GM21526 (cell line): ENCODE results near the gene SPEF1.

ENCODE experiments used
- ATAC-seq: cut with Tn5 transposase; IDR thresholded peaks from one replicate; pipeline ENCODE4 v1.9.1; 2021; ENCODE audit warnings: moderate library complexity; ENCODE audit not compliant: unreplicated experiment, low FRiP score

SPEF1 gene

DNA sequence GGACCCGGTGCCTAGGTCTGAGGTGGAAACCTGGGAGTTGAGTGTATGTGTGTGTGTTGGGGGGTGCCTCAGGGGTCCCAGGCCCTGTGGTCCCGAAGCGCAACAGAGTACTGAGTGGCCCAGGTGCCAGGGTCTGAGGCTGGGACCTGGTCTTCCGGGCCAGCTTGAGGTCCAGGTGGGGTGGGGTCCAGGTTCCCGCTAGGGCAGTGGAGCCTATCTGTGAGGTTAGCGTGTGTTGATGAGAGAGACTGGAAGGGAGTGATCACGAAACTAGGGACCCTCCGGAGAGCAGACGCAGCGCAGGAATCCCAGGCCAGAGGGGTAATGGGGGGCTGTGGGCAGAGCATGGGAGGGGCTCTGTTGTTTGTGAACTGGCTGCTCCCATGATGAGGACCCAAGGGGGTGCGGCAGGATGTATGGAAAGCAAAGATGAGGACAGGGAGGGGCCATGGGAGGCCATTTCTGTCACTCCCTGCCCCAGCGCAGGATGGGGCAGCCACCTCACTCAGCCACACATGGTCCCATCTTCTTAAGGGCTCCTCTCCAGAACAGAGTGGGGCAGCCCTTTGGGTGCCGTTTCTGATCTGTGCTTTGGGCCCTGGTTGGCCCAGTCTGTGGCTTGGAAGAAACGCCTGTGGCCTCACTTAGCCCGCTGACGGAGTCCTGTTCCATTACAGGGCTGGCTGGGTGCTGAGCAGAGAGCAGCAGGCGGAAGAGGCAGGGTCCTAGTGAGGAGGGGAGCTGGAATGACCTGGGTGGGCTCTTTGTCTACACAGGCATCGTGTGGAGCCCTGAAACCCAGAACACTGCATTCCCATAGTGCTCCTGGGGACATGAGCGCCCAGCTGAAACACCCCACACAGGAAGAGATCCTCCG is 47.9 kb downstream of the SPEF1 start:
- ATAC-seq = no peak

DNA sequence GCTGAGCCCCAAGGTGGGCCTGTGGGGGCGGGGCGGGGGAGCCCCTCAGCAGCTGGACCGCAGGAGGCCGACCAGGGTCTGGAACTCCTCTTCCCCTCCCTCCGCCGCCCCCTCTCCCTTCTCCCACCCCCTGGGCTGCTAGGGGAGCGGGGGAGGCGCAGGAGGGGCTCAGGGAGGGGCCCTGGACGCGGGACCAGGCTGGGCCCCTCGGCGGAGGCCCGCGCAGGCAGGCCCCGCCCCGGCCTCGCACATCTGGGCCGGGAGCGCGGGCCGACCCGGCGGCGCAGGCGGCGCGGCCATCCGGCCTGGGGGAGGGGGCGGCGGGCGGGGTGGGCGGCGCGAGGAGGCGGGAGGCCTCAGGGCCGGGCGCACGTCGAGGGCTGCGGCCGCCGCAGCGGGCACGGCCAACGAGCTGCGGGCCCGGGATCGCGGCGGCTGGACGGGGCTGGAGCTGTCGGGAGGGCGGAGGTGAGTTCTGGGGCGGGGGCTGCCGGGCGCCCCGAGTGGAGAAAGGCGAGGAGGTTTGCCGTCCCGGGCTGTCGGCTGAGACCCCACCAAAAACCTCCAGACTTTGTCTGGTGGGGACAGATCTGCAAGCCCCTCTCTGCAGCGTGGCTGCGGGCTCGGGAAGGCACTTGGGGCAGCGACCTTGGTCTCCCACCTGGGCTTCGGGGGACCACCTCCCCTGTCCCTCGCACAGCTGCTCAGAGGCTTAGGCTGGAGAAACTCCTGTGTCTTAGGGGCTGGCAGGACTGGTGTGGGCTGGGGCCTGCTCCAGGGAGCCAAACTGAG is 48.7 kb downstream of the SPEF1 start, which contains the start of gene HSPA12B:
Gene HSPA12B (plus strand): TSS at position 359 of the 792 bp plus-strand sequence. CDS start 5,990 bp downstream, outside the sequence.
- ATAC-seq = no peak

DNA sequence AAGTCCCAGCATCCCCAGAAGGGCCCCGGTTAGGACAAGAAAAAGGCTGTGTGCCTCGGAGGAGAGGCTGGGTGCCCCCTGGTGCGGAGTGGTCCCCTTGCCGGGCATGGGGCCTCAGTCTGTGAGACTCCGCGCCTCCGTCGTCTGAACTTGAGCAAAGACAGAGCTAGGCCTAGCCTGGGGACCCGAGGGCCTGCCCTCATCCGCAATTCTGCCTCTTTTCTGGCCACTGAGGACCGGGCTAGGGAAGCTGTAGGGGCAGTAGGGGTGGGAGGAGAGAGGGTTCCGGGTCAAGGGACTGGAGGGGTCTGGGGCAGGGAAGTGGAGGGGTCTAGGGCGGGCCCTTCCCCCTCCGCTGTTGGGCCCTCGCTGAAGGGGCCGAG is 49.3 kb downstream of the SPEF1 start:
- no peak for ATAC-seq

DNA sequence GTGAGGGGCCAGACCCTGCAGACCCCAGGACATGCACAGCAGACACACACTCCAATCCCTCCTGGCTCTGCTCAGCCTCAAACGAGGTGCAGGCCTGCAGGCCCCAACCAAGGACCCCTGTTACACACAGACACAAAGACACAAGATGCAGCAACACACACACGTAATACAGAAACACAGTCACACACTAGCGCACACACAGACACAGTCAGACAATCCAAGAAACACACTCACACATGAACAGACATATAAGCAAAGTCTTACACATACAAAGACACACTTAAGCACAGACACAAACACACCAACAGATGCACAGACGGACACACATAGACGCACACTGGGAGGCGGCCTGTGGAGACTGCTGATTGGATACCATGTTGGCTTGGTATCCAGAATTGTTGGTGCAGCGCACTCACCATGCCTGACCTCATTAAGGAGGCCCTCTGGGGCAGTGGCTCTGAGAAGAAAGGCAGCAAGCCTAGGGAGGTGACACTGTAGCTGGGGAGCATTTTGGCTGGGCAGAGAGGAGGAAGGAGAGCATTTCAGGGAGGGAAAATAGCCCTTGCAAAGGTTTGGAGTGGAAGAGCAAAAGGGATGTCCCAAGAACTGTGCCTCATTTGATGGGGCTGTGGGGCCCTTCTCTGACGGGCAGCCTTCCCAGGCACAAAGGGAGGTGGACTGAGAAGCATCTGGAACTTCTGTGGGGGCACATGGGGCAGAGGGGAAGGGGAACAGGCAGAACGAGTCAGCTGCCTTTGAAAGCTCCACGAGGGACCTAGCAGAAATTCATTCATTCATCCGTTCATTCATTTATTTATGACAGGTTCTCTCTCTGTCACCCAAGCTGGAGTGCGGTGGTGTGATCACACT is 50.2 kb downstream of the SPEF1 start:
- no peak for ATAC-seq

DNA sequence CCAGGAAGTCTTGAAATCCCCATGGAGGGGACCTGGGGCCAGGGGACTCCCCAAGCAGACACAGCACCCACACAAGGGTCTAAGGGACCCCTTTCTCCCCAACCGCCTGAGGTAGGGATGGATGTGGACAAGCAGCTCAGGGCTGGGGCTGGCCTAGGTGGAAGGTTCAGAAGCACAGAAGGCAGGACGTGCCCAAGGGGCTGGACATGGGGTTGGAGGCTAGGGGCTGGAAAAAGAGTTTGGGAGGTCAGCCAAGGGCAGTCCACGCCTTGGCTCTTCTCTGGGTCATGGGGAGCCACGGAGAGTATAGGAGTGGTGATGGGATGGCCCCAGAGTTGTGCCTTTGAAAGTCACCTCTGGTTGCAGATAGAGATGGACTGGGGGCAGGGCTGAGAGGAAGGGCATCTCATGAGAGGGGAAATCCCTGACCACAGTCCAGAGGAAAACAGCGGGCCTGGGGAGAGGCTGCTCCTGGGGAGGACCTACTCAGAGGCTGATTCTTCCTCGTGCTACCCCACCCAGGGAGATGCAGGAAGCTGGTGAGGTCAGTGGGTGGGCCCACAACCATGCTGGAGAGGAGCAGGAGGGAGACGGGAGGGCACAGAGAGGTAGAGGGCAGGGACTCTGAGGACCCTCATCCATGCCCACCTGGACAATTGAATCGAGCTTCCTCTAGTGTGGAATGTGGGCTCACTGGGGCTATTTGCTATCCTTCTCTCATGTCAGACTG is 51.3 kb downstream of the SPEF1 start:
- ATAC-seq = no peak

DNA sequence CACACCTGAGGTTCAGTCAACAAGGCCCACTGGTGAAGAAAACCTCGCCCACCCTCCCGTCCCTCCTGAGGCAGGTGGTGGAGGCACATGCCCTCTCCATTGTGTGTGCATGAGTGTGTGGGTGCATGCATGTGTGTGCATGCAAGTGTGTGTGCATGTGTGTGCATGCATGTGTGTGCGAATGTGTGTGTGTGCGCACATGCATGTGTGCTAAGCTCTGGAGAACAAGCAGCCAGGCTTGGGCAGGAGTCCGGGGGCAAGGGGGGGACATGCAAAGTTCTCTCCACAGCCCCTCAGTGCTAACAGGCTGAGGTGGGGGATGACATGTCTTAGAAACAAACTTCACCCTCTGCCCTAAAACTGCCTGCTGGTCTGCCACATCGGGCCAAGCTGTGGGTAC is 51.9 kb downstream of the SPEF1 start:
- no peak for ATAC-seq

DNA sequence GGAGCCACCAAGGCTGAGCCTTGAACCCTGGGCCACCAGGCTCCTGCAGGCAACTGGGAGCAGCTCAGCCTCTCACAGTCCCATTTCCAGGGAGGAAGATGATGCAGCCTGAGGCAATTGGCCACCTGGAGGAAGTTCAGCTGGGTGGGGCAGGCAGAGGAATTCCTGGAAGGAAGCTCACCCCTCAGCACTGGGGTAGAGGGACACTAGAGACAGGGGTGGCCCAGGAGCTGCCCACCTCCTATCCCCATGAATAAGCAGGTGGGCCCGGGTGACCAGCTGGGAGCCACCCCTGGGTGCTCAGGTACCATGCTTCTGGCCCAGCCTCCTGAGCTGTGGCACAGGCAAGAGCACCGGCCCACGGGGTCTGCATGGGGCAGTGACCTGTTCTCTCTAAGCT is 52.4 kb downstream of the SPEF1 start:
- ATAC-seq = no peak

DNA sequence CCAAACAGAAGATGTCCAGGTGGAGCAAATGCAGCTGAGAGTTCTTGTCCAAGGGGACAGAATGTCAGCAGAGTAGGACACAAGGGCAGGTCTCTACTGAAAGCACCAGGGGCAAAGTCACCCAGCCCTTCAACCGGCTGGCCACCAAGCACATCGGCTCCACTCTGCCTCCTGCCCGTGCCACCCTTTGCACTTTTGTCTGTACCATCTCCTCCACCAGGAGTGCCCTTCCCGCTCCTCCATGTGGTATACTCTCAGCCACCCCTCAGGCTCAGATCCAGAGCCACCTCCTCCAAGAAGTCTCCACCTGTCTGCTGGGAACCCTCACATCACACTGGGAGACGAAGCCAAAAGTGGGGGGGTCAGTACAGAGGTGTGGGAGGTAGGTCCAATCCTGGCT is 52.9 kb downstream of the SPEF1 start:
- ATAC-seq = no peak
